KMS-11 (cell line): ENCODE results near the gene PRUNE2.

Experiments
- H2AFZ ChIP-seq: fragments of 200-600 bp; sonication (generic); 2 replicates; pipeline ENCODE4 v1.6.1; 2016; ENCODE audit warnings: antibody characterized with exemption, mixed run types, low read depth
- H3K27ac ChIP-seq: fragments of 200-600 bp; sonication (generic); 2 replicates; pipeline ENCODE4 v1.6.1; 2016; ENCODE audit warnings: mild to moderate bottlenecking, mixed run types
- H3K27me3 ChIP-seq: fragments of 200-600 bp; sonication (generic); 2 replicates; pipeline ENCODE4 v1.6.1; 2017; ENCODE audit warnings: mild to moderate bottlenecking, low read depth, mixed run types, moderate library complexity; ENCODE audit not compliant: insufficient read depth
- H3K36me3 ChIP-seq: fragments of 200-600 bp; sonication (generic); 2 replicates; pipeline ENCODE4 v1.6.1; 2017; ENCODE audit warnings: mild to moderate bottlenecking, mixed run types; ENCODE audit not compliant: insufficient read depth
- H3K4me1 ChIP-seq: fragments of 200-600 bp; sonication (generic); 2 replicates; pipeline ENCODE4 v1.6.1; 2016; ENCODE audit warnings: mild to moderate bottlenecking, low read depth, mixed run types; ENCODE audit not compliant: poor library complexity, severe bottlenecking
- H3K4me2 ChIP-seq: fragments of 200-600 bp; sonication (generic); 2 replicates; pipeline ENCODE4 v1.7.0; 2016; ENCODE audit warnings: mild to moderate bottlenecking, mixed run types
- H3K4me3 ChIP-seq: fragments of 200-600 bp; sonication (generic); IDR thresholded peaks from 2 replicates; pipeline ENCODE4 v1.6.1; 2017; ENCODE audit warnings: low read depth, low read length, mixed read lengths; ENCODE audit not compliant: insufficient read depth
- H3K79me2 ChIP-seq: fragments of 200-600 bp; sonication (generic); 2 replicates; pipeline ENCODE4 v1.6.1; 2016; ENCODE audit warnings: low read depth, mixed run types; ENCODE audit not compliant: insufficient read depth
- H3K9ac ChIP-seq: fragments of 200-600 bp; sonication (generic); 2 replicates; pipeline ENCODE4 v1.6.1; 2016; ENCODE audit warnings: mild to moderate bottlenecking, mixed run types
- H4K20me1 ChIP-seq: fragments of 200-600 bp; sonication (generic); 2 replicates; pipeline ENCODE4 v1.6.1; 2016; ENCODE audit warnings: mild to moderate bottlenecking, mixed run types; ENCODE audit not compliant: insufficient read depth
- CTCF ChIP-seq: fragments of 200-600 bp; sonication (generic); conservative IDR thresholded peaks from 2 replicates; pipeline ENCODE4 v1.6.1; 2017; ENCODE audit warnings: low read depth, mild to moderate bottlenecking, antibody characterized with exemption, low read length, moderate library complexity, mixed read lengths

The PRUNE2 gene

GRCh38 chr9:76717613-76718012 is 188.3 kb downstream of the PRUNE2 start:
- Histone ChIP-seq H3K27me3 (no peaks in the 10 kb centered on the region), H2AFZ (peak overlapping the region; percentile 68; the same call in 1 of the 2 replicates), H3K4me2 (peak overlapping the region; percentile 75), H4K20me1 (no peaks in the 10 kb centered on the region), H3K9ac (peak overlapping the region; percentile 22; the same call in 1 of the 2 replicates), H3K4me1 (peaks cover 24% of the 10 kb centered on the region), H3K79me2 (no peaks in the 10 kb centered on the region), H3K36me3 (no peaks in the 10 kb centered on the region), H3K4me3 (no peak overlapping the region), H3K27ac (peak overlapping the region; percentile 48)
- no peak for TF ChIP-seq CTCF

- Histone ChIP-seq H4K20me1 (no peaks in the 10 kb centered on the region), H3K27ac (peak overlapping the region; percentile 48; the same call in 1 of the 2 replicates), H2AFZ (peak overlapping the region; percentile 68; the same call in 1 of the 2 replicates), H3K4me2 (peak overlapping the region; percentile 75; the same call in 1 of the 2 replicates), H3K9ac (no peak overlapping the region), H3K36me3 (no peaks in the 10 kb centered on the region), H3K4me1 (peaks cover 24% of the 10 kb centered on the region), H3K4me3 (no peak overlapping the region), H3K27me3 (no peaks in the 10 kb centered on the region), H3K79me2 (no peaks in the 10 kb centered on the region)
- TF ChIP-seq CTCF = no peak
Observed at GRCh38 chr9:76717176-76717575, 188.7 kb downstream of the PRUNE2 start.

- H3K9ac ChIP-seq = no peak overlapping the region
- H3K27me3 ChIP-seq = no peaks in the 10 kb centered on the region
- TF ChIP-seq CTCF = no peak
- no peaks in the 10 kb centered on the region for H3K36me3 ChIP-seq
- H2AFZ ChIP-seq = no peak overlapping the region
- H3K4me3 ChIP-seq = no peak overlapping the region
- no peak overlapping the region for H3K4me2 ChIP-seq
- peaks cover 24% of the 10 kb centered on the region for H3K4me1 ChIP-seq
- no peaks in the 10 kb centered on the region for H3K79me2 ChIP-seq
- H3K27ac ChIP-seq = no peak overlapping the region
- H4K20me1 ChIP-seq = no peaks in the 10 kb centered on the region
Observed at GRCh38 chr9:76716085-76716672, 189.7 kb downstream of the PRUNE2 start.

DNA sequence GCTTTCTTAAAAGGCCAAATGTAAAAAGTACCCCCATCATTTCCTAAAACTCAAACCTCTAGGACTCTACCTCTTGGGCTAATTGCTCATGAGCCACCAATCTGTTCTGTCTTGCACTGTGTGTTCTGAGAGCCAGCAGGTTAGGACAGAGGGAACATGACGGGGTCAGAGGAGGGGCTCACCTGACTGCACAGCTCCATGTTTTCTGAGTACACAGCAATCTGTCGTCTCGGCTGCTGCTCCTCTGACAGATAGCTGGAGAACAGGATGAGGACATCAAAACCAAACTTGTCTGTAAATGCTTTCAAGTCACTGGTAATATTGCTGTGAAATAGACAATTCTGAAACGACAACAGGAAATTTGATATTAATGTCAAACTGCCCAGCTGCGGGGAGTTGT is 192.5 kb downstream of the PRUNE2 start:
- H4K20me1 ChIP-seq = no peaks in the 10 kb centered on the region
- H3K36me3 ChIP-seq = no peaks in the 10 kb centered on the region
- no peaks in the 10 kb centered on the region for H3K79me2 ChIP-seq
- peaks cover 16% of the 10 kb centered on the region for H3K4me1 ChIP-seq
- H3K4me3 ChIP-seq = no peak overlapping the region
- no peaks in the 10 kb centered on the region for H3K27me3 ChIP-seq
- no peak overlapping the region for H2AFZ ChIP-seq
- no peak overlapping the region for H3K27ac ChIP-seq
- no peak overlapping the region for H3K4me2 ChIP-seq
- TF ChIP-seq CTCF = no peak
- no peak overlapping the region for H3K9ac ChIP-seq
